ENCODE data around the gene LDOC1.

DNA sequence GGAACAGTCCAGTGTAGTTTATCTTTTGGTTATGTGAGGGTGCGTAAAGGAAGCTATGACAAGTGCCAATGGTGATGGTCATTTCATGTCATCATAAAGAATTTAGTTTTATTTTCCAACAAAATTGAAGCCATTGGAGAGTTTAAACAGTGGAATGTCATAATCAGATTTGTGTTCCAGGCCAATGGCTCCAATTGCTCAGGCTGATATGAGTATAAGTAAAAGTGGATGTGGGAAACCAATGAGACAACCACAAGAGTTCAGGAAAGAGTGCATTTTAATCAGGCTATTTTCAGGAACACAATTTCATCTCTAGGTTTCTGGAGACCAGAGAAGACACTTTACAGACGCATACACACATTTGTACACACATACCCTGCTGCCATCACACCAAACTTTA lies 44.7 kb upstream of the LDOC1 start:
- TF ChIP-seq TAF1 (IDR thresholded peaks at IDR 0.05; ENCODE audit: low read depth) (no peak), EP300 (IDR thresholded peaks at IDR 0.05; ENCODE audit: borderline replicate concordance) (no peak), YY1 (IDR thresholded peaks at IDR 0.05; ENCODE audit: low read depth) (no peak), FOXM1 (IDR thresholded peaks at IDR 0.05; ENCODE audit: borderline replicate concordance, low read depth) (no peak), TCF12 (IDR thresholded peaks at IDR 0.05; ENCODE audit: low read depth) (no peak), RAD21 (IDR thresholded peaks at IDR 0.05; ENCODE audit: low read depth) (no peak), ZBTB7A (IDR thresholded peaks at IDR 0.05; ENCODE audit: low read depth) (no peak), CEBPB (IDR thresholded peaks at IDR 0.05) (no peak)
- TF ChIP-seq, protein P1, sequence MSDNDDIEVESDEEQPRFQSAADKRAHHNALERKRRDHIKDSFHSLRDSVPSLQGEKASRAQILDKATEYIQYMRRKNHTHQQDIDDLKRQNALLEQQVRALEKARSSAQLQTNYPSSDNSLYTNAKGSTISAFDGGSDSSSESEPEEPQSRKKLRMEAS (IDR thresholded peaks at IDR 0.05) = no peak
- TF ChIP-seq, protein P2, sequence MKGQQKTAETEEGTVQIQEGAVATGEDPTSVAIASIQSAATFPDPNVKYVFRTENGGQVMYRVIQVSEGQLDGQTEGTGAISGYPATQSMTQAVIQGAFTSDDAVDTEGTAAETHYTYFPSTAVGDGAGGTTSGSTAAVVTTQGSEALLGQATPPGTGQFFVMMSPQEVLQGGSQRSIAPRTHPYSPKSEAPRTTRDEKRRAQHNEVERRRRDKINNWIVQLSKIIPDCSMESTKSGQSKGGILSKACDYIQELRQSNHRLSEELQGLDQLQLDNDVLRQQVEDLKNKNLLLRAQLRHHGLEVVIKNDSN (IDR thresholded peaks at IDR 0.05) = no peak
- TF ChIP-seq, protein P3, sequence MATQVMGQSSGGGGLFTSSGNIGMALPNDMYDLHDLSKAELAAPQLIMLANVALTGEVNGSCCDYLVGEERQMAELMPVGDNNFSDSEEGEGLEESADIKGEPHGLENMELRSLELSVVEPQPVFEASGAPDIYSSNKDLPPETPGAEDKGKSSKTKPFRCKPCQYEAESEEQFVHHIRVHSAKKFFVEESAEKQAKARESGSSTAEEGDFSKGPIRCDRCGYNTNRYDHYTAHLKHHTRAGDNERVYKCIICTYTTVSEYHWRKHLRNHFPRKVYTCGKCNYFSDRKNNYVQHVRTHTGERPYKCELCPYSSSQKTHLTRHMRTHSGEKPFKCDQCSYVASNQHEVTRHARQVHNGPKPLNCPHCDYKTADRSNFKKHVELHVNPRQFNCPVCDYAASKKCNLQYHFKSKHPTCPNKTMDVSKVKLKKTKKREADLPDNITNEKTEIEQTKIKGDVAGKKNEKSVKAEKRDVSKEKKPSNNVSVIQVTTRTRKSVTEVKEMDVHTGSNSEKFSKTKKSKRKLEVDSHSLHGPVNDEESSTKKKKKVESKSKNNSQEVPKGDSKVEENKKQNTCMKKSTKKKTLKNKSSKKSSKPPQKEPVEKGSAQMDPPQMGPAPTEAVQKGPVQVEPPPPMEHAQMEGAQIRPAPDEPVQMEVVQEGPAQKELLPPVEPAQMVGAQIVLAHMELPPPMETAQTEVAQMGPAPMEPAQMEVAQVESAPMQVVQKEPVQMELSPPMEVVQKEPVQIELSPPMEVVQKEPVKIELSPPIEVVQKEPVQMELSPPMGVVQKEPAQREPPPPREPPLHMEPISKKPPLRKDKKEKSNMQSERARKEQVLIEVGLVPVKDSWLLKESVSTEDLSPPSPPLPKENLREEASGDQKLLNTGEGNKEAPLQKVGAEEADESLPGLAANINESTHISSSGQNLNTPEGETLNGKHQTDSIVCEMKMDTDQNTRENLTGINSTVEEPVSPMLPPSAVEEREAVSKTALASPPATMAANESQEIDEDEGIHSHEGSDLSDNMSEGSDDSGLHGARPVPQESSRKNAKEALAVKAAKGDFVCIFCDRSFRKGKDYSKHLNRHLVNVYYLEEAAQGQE (IDR thresholded peaks at IDR 0.05; ENCODE audit: low read depth) = no peak
